K562 (cell line): ENCODE measurements around the gene DALRD3. TPM values are rescaled to one million over a fixed set of nuclear protein-coding genes. Genes with fewer than 3 reads are reported as not detected.

Experiments
- CBFB ChIP-seq: sonication (generic); formaldehyde crosslinking; IDR thresholded peaks from 2 replicates; pipeline ENCODE4 v1.4.0; 2020; ENCODE audit warnings: mild to moderate bottlenecking, missing genetic modification reagents
- CHD1 ChIP-seq: fragments of 200-600 bp; sonication (generic); IDR thresholded peaks from one replicate; pipeline ENCODE4 v1.6.1; 2012; ENCODE audit warnings: mild to moderate bottlenecking, moderate library complexity, low read length, inconsistent platforms
- EGR1 ChIP-seq: fragments of 450-650 bp; conservative IDR thresholded peaks from 2 replicates; pipeline ENCODE4 v1.6.1; 2017; ENCODE audit warnings: mild to moderate bottlenecking
- FOXK2 ChIP-seq, 2 experiments: fragments of 450-650 bp; IDR thresholded peaks in 1 of 2; conservative IDR thresholded peaks in 1 of 2; 2 replicates each; pipeline ENCODE4 v1.6.1; 2016; ENCODE audit warnings: low read depth in 2 of 2, mild to moderate bottlenecking in 1 of 2
- HMGN3 ChIP-seq: IDR thresholded peaks from 2 replicates; pipeline ENCODE4 v1.6.1; 2011; ENCODE audit warnings: borderline replicate concordance, low read depth, mild to moderate bottlenecking, mixed read lengths, low read length; ENCODE audit not compliant: insufficient read length; ENCODE audit errors: extremely low read depth
- IRF1 ChIP-seq: sonication (generic); formaldehyde crosslinking; IDR thresholded peaks from 2 replicates; pipeline ENCODE4 v1.8.0; 2022; ENCODE audit warnings: missing genetic modification reagents, mild to moderate bottlenecking, borderline replicate concordance
- MIER1 ChIP-seq: fragments of 450-650 bp; IDR thresholded peaks from 2 replicates; pipeline ENCODE4 v1.6.1; 2016; ENCODE audit warnings: antibody characterized with exemption, mild to moderate bottlenecking, low read depth
- NR1H2 ChIP-seq: sonication (generic); formaldehyde crosslinking; IDR thresholded peaks from 2 replicates; pipeline ENCODE4 v1.4.0; 2020; ENCODE audit warnings: mild to moderate bottlenecking, missing genetic modification reagents
- PATZ1 ChIP-seq: fragments of 250-450 bp; sonication (Bioruptor Pico); IDR thresholded peaks from 2 replicates; pipeline ENCODE4 v1.5.0; 2020; ENCODE audit warnings: mild to moderate bottlenecking, borderline replicate concordance
- PRPF4 ChIP-seq: fragments of 200-400 bp; formaldehyde crosslinking; IDR thresholded peaks from one replicate; pipeline ENCODE4 v1.6.1; 2017; ENCODE audit warnings: low read length, low read depth, mild to moderate bottlenecking; ENCODE audit not compliant: insufficient read depth, poor library complexity, severe bottlenecking
- ZNF395 ChIP-seq: fragments of 200-800 bp; sonication (Bioruptor generic); IDR thresholded peaks from 2 replicates; pipeline ENCODE4 v1.6.1; 2017; ENCODE audit warnings: missing genetic modification characterization, missing compliant biosample characterization
- ZNF431 ChIP-seq: sonication (generic); formaldehyde crosslinking; IDR thresholded peaks from 2 replicates; pipeline ENCODE4 v1.8.0; 2022; ENCODE audit warnings: mild to moderate bottlenecking, missing genetic modification reagents
- ZNF592 ChIP-seq: fragments of 450-650 bp; IDR thresholded peaks from 2 replicates; pipeline ENCODE4 v1.6.1; 2017; ENCODE audit warnings: antibody characterized with exemption, mild to moderate bottlenecking
- ZNF740 ChIP-seq, 3 experiments: fragments of 200-800 bp in 1 of 3; sonication (Bioruptor generic) in 1 of 3; sonication (generic) in 1 of 3; formaldehyde crosslinking in 1 of 3; IDR thresholded peaks; 2 replicates each; pipeline versions ENCODE4 v1.6.1 to v1.8.0; 2016 to 2022; ENCODE audit warnings: mild to moderate bottlenecking in 2 of 3, missing compliant biosample characterization in 2 of 3, missing genetic modification characterization in 2 of 3, missing genetic modification reagents in 1 of 3
- polyA plus RNA-seq, 8 experiments: library from polyadenylated mRNA; depleted of rRNA in 4 of 8; stranded (reverse) in 5 of 8; unstranded in 3 of 8; fragments of >200 nt; fragmentation: Nextera tagmentation in 2 of 8; fragmentation: Illumina TruSeq in 1 of 8; extraction: Ambion mirVana in 2 of 8; extraction: Trizol in 1 of 8; gene quantifications; 2 replicates each; pipeline versions ENCODE4 v1.2.1 to v1.2.3, GENCODE V29; 2011 to 2014; ENCODE audit warnings: inconsistent platforms in 1 of 8, missing spikeins in 1 of 8
- total RNA-seq, 7 experiments: library from RNA; depleted of rRNA in 6 of 7; stranded (reverse); fragments of >200 nt in 6 of 7; fragmentation: Illumina TruSeq in 2 of 7; extraction: Trizol in 2 of 7; gene quantifications; 2 replicates each; pipeline versions ENCODE4 v1.2.1 to v1.2.3, GENCODE V29; 2011 to 2021; ENCODE audit warnings: low replicate concordance in 1 of 7

DALRD3 gene
- total and polyA plus RNA-seq, 9 of the 15 experiments (the other 6 are each of a cell fraction or from before 2014, with no cell fraction given) = 6.6 to 31.3 (median 14.4) TPM

GRCh38 chr3:49020330-49021212 lies 2.2 kb upstream of the DALRD3 start (continued):
- TF ChIP-seq PRPF4 (peak; percentile 57), NR1H2 (CRISPR knock-in tag) (peak; percentile 43; the same call in 1 of the 2 replicates), CBFB (no peak), MIER1 (no peak), PATZ1 (CRISPR knock-in tag) (no peak), FOXK2 (conservative IDR thresholded peaks at IDR 0.05 in 1 of 2, IDR thresholded peaks at IDR 0.05 in 1 of 2; ENCODE audit: low read depth in 2 of 2) (0 out of 4 replicates have a peak, but pooled peaks of 1 of the 2 experiments have one; percentile 20), ZNF740 (CRISPR knock-in tag; IDR thresholded peaks at IDR 0.05) (peak; percentile 23; the same call in 1 of the 2 replicates), ZNF740 (tag; IDR thresholded peaks at IDR 0.05) (no peak), ZNF395 (CRISPR knock-in tag) (0 out of 2 replicates have a peak, but pooled peaks have one; percentile 22), ZNF592 (no peak), ZNF431 (CRISPR knock-in tag) (0 out of 2 replicates have a peak, but pooled peaks have one; percentile 22), HMGN3 (peak; percentile 20), IRF1 (CRISPR knock-in tag) (0 out of 2 replicates have a peak, but pooled peaks have one; percentile 39), CHD1 (peak; percentile 83), EGR1 (peak; percentile 31; the same call in 1 of the 2 replicates)
